GM23248 (cell line): ENCODE measurements around the gene AKAP13.

Experiments used
- EZH2 ChIP-seq: fragments of 200-600 bp; sonication (generic); IDR thresholded peaks from 2 replicates; pipeline ENCODE4 v1.6.1; 2018; ENCODE audit warnings: antibody characterized with exemption, mild to moderate bottlenecking; ENCODE audit not compliant: insufficient read depth, poor library complexity, severe bottlenecking
- EZH2phosphoT487 ChIP-seq: fragments of 200-600 bp; sonication (generic); IDR thresholded peaks from 2 replicates; pipeline ENCODE4 v1.6.1; 2018; ENCODE audit warnings: antibody characterized with exemption, moderate library complexity, mild to moderate bottlenecking, low read depth; ENCODE audit not compliant: insufficient read depth

DNA sequence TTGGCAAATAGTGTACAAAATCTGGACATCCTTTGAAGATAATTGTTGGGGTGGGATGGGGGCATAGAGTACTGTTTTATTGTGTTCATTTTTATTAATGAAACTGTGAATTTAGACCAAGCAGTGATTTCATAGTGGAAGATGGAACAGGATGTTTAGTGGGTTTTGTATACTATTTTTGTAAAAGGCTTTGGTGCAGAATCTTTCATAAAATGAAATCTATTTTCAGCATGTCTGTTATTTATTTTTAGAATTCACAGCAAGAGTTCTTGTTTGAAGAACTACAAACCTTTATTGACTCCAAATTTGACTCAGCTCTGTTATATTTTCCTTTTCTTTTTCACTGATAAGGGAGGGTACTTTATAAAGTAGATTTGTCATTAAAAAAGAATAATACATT, 145.4 kb downstream of the AKAP13 start:
- no peak for TF ChIP-seq EZH2phosphoT487
- TF ChIP-seq EZH2: no peak
